WERI-Rb-1 (cell line): ENCODE measurements around the gene ZNF358.

Source experiments
- DNase-seq: peaks from one replicate; pipeline ENCODE4 v3.0.0-alpha.2; 2020
- H3K27ac ChIP-seq: fragments of 250-450 bp; sonication (Bioruptor Pico); 2 replicates; pipeline ENCODE4 v1.5.1; 2020; ENCODE audit warnings: mild to moderate bottlenecking, moderate library complexity
- H3K27me3 ChIP-seq: fragments of 250-450 bp; sonication (Bioruptor Pico); 2 replicates; pipeline ENCODE4 v1.5.1; 2021; ENCODE audit warnings: mild to moderate bottlenecking, low read depth, moderate library complexity; ENCODE audit not compliant: insufficient read depth, severe bottlenecking
- H3K36me3 ChIP-seq: fragments of 250-450 bp; sonication (Bioruptor Pico); 2 replicates; pipeline ENCODE4 v1.5.1; 2020; ENCODE audit warnings: mild to moderate bottlenecking, moderate library complexity
- H3K4me3 ChIP-seq: 2 replicates; pipeline ENCODE4 v1.5.1; 2011; ENCODE audit warnings: low read depth, mild to moderate bottlenecking, control low read depth, low read length
- H3K9me3 ChIP-seq: fragments of 250-450 bp; sonication (Bioruptor Pico); 2 replicates; pipeline ENCODE4 v1.5.1; 2021; ENCODE audit warnings: mild to moderate bottlenecking, moderate library complexity; ENCODE audit not compliant: severe bottlenecking
- CTCF ChIP-seq: IDR thresholded peaks from 2 replicates; pipeline ENCODE4 v1.5.1; 2011; ENCODE audit warnings: low read depth, mild to moderate bottlenecking, control low read depth, inconsistent platforms, low read length

The ZNF358 gene

GRCh38 chr19:7515645-7516151 is at the start of gene ZNF358:
Gene ZNF358, plus strand, starts transcription at chr19:7516103. Its CDS starts 3,140 bp downstream, at chr19:7519243.
- H3K4me3 ChIP-seq = peak within 1 kb of the TSS; percentile 36
- TF ChIP-seq CTCF = no peak
- DNase-seq = peak; percentile 54
- H3K9me3 ChIP-seq = peaks cover 5% of the 10 kb centered on the region
- no peaks in the 10 kb centered on the region for H3K36me3 ChIP-seq
- no peak within 1 kb of the TSS for H3K27ac ChIP-seq
- peaks cover 52% of the 10 kb centered on the region for H3K27me3 ChIP-seq

- no peak overlapping the region for H3K27ac ChIP-seq
- H3K27me3 ChIP-seq = no peaks in the 10 kb centered on the region
- no peak for TF ChIP-seq CTCF
- H3K9me3 ChIP-seq = no peaks in the 10 kb centered on the region
- peaks cover 2% of the 10 kb centered on the region for H3K36me3 ChIP-seq
- no peak overlapping the region for H3K4me3 ChIP-seq
- no peak for DNase-seq
Measured at GRCh38 chr19:7467009-7467989, 48.6 kb upstream of the ZNF358 start.

GRCh38 chr19:7468840-7469239 is 47.1 kb upstream of the ZNF358 start:
- Histone ChIP-seq H3K36me3 (peaks cover 2% of the 10 kb centered on the region), H3K9me3 (no peaks in the 10 kb centered on the region), H3K27ac (no peak overlapping the region), H3K27me3 (no peaks in the 10 kb centered on the region), H3K4me3 (no peak overlapping the region)
- TF ChIP-seq CTCF = no peak
- no peak for DNase-seq

- H3K36me3 ChIP-seq = peaks cover 2% of the 10 kb centered on the region
- H3K27ac ChIP-seq = no peak overlapping the region
- no peaks in the 10 kb centered on the region for H3K9me3 ChIP-seq
- no peak for TF ChIP-seq CTCF
- H3K27me3 ChIP-seq = no peaks in the 10 kb centered on the region
- no peak overlapping the region for H3K4me3 ChIP-seq
- DNase-seq = no peak
Measured at GRCh38 chr19:7469669-7470285, 46.1 kb upstream of the ZNF358 start.

- TF ChIP-seq CTCF = no peak
- H3K4me3 ChIP-seq = no peak overlapping the region
- H3K27me3 ChIP-seq = no peaks in the 10 kb centered on the region
- H3K27ac ChIP-seq = no peak overlapping the region
- DNase-seq = no peak
- no peaks in the 10 kb centered on the region for H3K9me3 ChIP-seq
- H3K36me3 ChIP-seq = no peaks in the 10 kb centered on the region; the same call in none of the 2 replicates
Measured at GRCh38 chr19:7470540-7471305, 45.2 kb upstream of the ZNF358 start.
